ENCODE data around the gene C11orf42.
"Not testable (repeated sequence)": the region's sequence is repeated elsewhere in the genome, so short reads cannot be mapped to it uniquely, and the experiment has no call there.

The C11orf42 gene

DNA sequence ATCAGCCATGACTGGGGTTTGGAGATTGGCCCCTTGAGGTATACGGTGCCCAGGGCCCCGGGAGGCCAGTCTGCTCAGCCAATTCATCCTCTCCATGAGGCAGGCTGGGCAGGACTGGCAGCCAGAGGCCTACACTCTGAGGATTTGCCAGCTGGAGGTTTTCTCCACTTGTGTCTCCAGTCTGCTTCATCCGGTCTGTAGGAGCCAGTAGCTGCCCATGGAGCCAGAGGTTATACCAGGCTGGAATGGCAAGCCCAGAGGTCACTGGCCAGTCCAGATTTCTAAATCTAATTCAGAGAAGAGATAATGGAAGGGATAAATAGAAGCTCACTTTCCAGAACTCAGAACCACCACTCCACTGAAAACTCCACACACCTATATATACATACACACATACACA is 19.1 kb downstream of the C11orf42 start:
- no peak for DNase-seq

DNA sequence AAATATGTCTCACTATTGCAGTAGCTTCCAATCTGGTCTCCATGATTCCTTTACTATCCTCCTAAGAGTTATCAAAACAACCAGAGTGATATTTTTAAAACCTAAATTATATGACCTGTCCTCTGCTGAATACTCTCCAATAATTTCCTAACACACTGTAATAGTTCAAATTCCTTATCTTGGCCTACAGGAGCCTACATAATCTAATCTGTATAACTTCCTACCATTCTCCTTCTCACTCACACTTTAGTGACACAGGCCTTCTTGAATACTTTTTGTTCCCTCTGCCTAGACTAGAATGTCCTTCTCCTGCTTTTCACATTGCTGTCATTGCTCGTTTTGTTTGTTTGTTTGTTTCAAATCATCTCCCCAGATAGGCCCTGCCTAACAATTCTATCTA is 19.7 kb downstream of the C11orf42 start:
- no peak for DNase-seq

DNA sequence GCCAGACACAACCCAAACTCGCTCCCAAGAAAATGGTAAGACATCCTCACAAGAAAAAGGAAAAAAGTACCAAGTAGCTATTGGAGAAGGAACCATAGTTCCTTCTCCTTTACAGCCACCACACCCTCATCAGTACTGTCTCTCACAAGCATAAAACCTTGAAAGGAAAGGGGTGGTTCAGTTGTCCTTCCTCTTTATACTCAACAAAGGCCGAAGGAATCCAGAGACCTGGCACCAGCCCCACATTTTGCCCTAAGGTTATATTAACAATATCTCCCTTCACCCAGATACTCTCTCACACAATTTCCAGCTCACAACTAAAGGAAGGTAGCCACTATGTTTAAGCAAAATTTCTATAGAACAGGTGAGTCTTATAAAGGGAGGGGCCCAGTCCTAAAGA is 20.5 kb downstream of the C11orf42 start:
- no peak for DNase-seq

DNA sequence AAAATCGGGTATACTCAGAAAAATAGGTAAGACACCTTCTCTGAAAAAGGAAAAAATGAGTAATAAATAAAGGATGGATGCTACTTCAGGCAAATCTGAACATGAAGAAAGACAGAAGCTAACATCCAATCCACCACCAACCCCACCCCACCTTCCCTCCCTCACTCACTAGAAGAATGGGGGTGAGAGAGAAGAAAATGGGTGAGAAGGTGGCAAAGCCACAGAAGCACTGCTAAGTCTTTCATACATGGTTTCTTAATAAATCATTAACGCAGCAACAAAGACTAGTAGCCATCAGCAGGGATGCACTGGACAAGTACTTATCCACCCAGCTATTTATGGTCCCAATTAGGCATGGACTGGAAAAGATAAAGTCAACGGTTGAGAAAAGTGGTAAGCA is 23.2 kb downstream of the C11orf42 start:
- DNase-seq = no peak

DNA sequence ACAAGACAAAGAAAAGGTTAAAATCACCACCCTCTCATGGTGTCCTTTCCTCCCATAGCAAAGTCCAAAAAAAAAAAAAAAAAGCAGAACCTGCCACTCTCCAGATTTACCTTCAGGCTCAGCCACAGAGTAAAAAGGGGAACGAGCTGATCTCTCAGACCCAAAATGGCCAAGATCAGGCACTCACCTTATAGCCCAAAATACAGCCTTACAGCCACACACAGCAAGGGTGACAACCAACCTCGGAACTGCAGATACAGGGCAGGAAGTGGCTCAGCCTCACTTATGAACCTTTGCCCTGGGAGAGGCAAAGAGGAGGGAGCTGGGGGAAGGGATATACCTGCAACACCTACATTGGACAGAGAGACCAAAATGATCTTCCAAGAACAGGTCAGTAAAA is 24.6 kb downstream of the C11orf42 start:
- no peak for DNase-seq

DNA sequence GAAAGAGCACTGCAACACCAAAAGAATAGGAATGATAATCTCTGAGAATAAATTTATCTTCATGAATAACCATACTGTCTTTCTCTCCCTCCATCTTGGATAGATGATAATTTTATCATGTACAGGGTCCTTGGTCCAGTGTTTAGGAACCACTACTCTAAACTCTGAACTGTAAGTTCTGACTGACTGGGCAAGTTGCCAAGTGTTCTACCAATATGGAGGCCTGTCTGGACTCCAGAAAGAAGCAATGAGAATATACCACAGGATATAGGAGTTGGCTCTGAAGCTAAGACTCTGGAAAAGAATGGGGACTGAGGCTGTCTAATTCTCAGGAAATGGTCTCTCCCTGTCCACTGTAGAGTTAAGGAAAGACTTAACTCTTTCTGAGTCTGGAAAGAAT is 27.5 kb downstream of the C11orf42 start:
- no peak for DNase-seq

DNA sequence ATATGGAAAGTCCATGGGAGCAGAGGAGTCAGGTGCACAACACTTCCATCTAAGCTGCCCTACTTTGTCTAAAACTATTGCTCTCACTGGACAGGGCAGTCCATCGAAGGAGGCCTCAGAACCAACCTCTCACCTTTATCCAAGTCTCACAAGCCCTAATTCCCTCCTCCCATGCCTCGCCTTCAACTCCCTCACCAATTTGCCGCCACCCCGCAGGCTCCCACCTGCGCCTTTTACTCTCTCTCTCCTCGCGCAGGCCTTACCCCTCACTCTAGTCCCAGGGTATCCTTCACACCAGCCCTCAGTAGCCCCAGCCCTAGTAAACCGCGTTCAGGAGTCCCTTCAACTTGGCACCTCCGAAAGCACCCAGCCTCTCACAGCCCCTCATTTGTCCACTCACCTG is 28.6 kb downstream of the C11orf42 start:
- DNase-seq = no peak

DNA sequence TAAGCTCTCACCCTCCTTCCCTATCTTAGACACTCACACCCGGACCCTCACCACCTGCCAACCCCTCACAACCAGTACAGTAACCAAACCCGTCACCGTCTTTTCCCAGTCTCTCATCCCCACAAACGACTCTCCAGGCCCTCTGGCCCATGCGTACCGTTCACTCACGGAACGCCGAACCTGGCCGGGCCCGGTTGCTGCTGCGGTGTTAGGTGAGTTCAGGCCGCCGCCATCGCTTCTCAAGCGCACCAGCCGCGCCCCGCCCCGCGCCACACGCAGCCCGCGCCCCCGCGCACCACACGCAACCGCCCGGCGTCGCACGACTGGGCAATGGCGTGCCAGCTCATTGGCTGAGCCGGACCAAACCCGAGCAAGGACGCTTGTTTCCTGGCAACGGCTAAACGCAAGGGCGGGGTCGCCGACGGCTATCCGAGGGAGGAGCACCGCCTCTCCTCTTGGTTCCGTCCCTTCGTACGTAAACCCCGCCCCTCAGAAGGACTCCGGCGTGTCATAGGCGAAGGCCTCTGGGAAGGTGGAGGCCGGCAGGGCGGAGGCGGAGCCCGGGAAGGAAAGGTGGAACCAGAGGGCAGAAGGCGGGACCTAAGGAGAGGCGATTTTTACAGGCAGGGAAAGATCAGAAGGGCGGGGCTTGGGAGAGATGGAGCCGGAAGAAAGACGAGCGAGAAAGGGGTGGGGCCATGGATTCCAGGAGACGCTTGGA is 29.2 kb downstream of the C11orf42 start, which contains the start of gene FHIP1B:
Gene FHIP1B (minus strand): TSS at position 250 of the 721 bp plus-strand sequence. CDS start 10,120 bp downstream, outside the sequence.
- DNase-seq = peak; percentile 100

DNA sequence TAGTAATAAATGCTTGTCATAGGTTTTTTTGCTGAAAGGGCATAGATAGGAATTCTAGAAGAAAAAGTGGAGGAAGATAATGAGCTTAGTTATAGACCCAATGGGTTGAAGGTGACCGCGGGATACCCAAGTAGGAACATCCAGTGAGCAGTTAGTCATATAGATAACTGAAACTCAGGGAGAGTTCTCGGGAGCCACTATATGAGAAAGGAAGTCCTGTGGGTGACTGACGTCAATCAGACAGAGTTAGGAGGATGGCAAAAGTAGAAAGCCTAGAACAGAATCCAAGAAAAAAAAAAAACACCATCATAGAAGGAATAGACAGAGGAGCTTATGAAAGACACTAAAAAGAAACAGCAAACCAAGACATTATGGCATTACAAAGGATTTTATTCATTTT is 31.9 kb downstream of the C11orf42 start:
- no peak for DNase-seq

DNA sequence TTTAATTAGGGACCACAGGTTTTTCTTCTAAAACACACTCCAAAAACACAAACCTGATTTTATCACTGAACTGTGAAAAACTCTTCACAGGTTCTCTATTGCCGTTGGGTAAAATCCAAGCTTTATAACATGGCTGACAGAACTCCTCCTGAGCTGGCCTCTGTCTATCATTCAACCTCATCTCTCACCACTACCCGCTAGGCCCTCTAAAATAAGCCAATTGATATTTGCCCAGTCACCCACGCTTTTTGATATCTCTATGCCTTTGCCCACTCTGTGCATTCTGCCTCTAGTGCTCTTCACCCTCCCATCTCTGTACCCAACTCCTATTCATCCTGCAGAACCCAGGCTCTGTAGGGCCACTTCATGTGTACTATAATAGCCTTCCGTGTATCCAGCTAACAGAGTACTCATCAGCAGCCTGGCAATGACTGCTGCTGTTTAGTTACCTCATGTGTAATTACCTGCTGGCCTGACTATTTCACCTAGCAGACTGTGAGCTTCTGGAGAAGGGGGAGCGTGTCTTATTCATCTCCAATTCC is 32.5 kb downstream of the C11orf42 start:
- no peak for DNase-seq

DNA sequence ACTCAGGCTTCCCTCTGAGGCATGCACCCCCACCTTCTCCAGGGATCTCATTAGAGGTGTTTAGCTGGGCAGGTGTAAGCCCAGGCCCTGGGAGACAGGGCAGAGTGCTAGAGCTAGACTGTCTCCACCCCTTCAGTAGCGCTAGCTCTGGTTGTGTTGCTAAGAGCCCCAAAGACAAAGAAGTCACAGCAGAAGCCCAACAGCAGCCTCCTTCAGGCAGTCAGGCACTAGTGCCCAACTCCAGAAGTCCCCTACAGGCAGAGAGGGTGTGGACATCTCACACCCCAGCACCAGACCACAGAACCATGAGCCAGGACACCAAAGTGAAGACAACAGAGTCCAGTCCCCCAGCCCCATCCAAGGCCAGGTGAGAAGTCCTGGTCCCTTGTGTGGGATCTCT is 33.5 kb downstream of the C11orf42 start, which contains the start of gene CNGA4:
Gene CNGA4 (plus strand): TSS at position 188 of the 400 bp plus-strand sequence. CDS start 118 bp downstream, at position 306.
- no peak for DNase-seq

DNA sequence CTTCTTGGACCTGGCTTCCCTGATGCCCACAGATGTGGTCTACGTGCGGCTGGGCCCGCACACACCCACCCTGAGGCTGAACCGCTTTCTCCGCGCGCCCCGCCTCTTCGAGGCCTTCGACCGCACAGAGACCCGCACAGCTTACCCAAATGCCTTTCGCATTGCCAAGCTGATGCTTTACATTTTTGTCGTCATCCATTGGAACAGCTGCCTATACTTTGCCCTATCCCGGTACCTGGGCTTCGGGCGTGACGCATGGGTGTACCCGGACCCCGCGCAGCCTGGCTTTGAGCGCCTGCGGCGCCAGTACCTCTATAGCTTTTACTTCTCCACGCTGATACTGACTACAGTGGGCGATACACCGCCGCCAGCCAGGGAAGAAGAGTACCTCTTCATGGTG is 34.8 kb downstream of the C11orf42 start:
- no peak for DNase-seq

DNA sequence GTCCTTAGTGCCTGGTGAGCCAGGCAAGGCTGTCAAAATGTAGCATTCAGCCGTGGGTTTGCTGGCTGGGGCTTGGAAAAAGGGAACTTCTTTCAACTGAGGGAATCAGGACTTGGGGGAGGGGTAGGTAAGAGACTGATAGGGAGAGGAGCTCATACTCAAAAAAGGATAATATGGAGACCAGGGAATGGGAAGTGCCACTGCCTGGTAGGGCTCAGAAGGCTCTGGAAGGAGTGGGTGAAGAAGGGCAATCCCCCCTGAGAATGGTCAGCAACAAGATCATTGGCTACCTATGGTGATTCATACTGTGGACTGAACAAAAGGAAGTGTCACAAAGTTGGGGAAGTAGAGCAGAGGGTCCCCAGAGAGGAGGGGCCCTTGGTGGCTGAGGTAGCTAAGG is 35.4 kb downstream of the C11orf42 start:
- no peak for DNase-seq

DNA sequence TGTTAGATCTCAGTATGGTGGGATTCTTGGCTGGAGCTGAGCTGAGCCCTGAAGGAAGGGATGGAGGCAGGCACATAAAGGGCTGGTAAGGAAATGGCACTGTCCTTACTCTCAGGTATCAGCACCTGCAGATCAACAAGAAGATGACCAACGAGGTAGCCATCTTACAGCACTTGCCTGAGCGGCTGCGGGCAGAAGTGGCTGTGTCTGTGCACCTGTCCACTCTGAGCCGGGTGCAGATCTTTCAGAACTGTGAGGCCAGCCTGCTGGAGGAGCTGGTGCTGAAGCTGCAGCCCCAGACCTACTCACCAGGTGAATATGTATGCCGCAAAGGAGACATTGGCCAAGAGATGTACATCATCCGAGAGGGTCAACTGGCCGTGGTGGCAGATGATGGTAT is 36.0 kb downstream of the C11orf42 start:
- no peak for DNase-seq

DNA sequence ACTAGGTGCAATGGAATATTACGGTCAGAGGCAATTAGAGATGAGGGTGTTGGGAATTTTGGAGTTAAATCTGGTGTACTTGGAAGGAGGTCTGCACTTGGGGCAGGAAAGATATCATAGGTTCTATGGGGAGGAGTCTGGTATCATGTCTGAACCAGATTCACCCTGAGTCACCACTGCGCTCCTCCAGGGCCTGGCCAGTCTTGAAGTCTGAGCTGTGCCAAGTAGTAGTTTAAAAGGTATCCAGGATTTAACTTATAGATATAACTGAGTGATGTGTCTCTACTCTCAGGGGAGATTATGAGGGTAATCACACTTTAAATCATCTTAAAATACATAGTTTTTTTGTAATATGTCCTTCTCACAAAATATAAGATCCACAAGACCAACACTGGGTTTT is 40.2 kb downstream of the C11orf42 start:
- no peak for DNase-seq

DNA sequence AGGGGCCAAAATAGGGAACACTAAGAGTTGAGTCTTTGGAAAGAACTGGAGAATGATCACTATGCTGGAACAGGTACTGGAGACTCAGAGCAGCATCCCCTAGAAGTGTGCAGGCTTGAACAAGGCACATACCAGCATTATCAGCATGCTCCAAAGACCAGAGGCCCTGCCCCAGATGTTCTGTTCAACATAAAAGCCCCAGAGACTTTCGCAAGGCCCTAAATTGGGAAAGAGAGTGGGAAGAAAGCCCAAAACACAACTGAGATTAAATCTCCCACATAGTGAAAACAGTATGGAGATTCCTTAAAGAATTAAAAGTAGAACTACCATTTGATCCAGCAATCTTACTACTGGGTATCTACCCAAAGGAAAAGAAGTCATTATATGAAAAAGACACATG is 42.9 kb downstream of the C11orf42 start:
- no peak for DNase-seq

DNA sequence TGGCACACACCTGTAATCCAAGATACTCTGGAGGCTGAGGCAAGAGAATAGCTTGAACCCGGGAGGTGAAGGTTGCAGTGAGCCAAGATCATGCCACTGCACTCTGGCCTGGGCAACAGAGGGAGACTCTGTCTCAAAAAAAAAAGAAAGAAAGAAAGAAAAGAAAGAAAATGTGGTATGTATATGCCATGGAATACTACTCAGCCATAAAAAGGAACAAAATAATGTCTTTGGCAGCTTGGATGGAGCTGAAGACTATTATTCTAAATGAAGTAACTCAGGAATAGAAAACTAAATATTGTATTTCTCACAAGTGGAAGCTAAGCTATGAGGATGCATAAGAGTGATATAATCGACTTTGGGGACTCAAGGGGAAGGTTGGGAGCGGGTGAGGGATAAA is 43.5 kb downstream of the C11orf42 start:
- not testable (repeated sequence) for DNase-seq

DNA sequence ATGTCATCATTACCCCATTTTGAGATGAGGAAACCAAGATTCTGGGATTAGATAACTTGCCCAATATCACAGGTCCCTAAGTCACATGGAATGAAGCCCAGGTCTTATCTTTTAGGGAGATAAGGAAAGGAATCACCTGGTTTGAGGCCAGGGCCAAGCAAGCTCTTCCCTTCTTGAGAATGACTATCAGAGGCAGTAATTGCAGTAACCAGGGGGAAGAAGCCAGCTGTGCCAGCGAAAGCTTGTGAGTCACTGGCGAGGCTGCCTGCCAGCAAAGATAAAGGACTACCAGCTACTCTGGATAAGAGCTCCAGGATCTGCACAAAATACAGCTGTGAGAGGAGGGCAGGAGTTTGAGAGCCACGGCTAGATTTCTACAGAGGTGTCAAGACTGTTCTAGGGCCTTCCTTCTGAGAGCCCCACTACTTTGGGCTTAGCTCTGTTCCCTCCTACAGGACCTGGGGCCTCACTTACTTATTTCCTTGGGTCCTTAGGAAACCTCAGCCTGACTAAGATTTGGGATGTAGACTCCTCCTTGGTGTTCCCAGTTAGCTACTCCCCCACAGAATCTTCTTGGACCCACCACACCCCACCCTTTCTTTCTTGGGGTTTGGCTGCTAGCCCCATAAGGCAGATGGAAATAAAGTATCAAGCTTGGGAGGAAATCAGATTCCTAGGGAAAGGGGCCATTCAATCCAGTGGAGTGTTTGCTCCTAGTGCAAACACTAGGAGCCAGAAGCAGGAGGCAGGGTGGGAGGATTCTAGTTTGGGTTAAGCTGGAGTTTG is 44.6 kb downstream of the C11orf42 start:
- DNase-seq = no peak

DNA sequence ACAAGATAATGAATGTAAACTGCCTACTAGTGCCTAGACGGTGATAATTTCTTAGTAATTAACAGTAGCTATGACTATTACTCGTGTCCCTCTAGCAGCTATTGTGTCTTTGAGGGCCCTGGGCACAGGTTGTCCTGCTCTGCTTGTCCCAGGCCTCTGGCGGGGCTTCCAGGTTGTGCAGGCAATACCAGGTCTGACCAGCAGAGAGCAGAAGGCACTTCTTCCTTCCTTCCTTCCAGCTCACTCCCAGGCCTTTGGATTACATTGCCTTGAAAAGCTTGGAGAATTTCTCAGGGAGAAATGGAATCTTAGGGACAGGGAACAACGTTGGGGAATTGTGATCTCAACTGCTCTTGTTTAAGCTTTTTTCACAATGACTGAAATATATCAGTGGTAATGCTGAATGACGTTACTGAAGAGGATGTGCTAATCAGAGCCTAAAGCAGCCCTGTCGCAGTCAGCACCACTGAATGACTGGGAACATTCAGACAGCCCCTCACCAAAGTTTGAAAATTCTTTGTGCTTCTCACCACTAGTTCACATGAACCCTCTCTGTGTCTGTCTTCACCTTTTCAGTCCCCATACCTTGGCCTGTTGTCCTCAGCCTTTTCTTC is 45.9 kb downstream of the C11orf42 start:
- DNase-seq = peak; percentile 34 to 49

DNA sequence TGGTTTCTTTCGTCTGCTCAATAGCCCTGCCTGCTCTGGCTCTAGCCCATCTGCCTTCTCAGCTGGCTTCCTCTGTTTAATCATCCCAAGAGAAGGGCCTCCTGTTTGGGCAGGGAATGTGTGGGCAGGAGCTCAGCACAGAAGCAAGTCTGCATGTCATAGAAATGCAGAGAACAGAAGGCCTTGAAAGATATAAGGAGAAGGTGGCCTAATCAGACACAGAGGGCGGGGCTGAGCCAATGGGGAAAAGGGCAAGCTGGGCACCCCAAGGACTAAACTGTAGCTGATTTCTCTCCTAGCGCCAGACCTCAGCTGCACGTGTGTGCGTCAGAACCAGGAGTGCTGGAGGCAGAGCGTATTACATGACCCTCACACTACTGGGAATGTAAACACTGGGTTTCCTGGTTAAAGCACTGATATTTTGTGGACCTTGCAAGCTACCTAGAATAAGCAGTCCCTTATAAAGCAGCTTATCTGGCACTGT is 46.7 kb downstream of the C11orf42 start:
- DNase-seq = no peak

DNA sequence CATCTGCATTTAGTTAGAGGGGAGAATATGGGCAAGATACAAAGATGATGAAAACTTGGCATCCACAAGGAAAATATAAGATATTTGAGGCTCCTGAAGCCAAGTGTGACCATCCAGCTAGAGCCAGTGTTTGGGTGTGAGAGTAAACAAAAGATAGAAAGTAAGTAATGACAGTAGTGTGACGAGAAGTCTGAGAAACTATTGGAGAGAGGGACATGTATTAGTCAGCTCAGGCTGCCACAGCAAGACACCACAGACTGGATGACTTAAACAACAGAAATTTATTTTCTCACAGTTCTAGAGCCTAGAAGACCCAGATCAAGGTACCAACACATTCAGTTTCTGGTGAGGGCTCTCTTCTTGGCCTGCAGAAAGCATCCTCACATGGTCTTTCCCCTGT is 47.8 kb downstream of the C11orf42 start:
- DNase-seq = no peak

DNA sequence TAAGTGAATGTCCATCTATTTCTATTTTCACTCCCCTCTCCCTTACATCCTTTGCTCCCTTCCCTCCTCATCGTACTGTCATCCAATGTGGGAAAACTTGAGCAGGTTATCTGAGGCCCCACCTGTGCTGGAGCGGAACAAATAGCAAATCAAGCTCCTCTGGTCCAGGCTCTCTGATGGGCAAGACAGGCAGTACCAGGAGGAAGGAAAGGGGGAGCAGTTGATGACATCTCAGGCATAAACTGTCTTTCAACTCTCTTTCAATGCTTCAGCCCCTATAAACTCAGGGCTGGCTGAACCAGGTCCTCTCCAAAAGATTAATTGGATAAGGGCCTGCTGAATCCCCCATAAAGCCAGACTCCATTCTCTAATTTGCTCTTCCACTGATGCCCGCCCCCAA is 52.8 kb downstream of the C11orf42 start:
- DNase-seq = no peak

DNA sequence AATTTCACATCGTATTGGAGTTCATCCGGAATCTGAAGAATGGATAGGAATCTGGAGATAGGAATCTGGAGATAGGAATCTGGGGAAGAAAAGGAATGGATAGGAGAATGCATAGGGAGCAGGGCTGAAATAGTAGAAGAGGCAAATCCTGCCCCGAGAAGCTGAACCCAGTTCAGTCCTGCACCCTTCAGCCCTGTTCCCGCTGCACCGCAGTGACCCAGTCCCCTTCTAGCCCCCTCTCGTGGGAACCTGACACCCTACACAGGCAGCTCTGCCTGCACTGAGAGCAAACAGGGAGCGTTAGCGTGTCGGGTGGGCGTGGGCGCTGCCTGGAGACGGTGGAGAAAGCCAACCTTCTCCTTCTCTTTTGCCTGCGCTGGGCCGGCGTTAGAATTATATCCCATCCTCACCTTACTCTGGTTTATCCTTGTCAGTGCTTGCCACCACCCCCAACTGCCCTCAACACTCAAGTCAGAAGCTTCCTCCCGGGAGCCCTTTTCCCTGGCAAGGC is 53.3 kb downstream of the C11orf42 start:
- peak in 1 of 2 donors; percentile 4 for DNase-seq

Measured in hippocampal formation (tissue), 2 donors.